IPS DF 6.9 (cell line): ENCODE results near the gene LIPG.

Source experiments
- DNase-seq: peaks from one replicate; pipeline ENCODE4 v3.0.0-alpha.2; 2013; ENCODE audit warnings: low read depth, low spot score
- H3K27ac ChIP-seq: one replicate; pipeline ENCODE4 v1.5.1; 2013; ENCODE audit warnings: low read length, control low read depth
- H3K27me3 ChIP-seq: 2 replicates; pipeline ENCODE4 v1.6.1; 2013; ENCODE audit warnings: mild to moderate bottlenecking, low read length; ENCODE audit not compliant: control insufficient read depth, insufficient read depth
- H3K36me3 ChIP-seq: 2 replicates; pipeline ENCODE4 v1.6.1; 2013; ENCODE audit warnings: low read length; ENCODE audit not compliant: control insufficient read depth, insufficient read depth
- H3K4me1 ChIP-seq: 2 replicates; pipeline ENCODE4 v1.6.1; 2013; ENCODE audit warnings: low read length; ENCODE audit not compliant: control insufficient read depth, insufficient read depth
- H3K4me3 ChIP-seq: 2 replicates; pipeline ENCODE4 v1.5.1; 2013; ENCODE audit warnings: mild to moderate bottlenecking, low read length
- H3K9me3 ChIP-seq: 2 replicates; pipeline ENCODE4 v1.6.1; 2013; ENCODE audit warnings: low read length, inconsistent platforms; ENCODE audit not compliant: control insufficient read depth, insufficient read depth
- WGBS: extraction: QIAGEN DNeasy Blood & Tissue Kit; methylation state at CpG from one replicate; pipeline ENCODE4 v1.1.7; 2013; ENCODE audit warnings: mixed read lengths, missing lambda C conversion rate; ENCODE audit not compliant: insufficient read length, insufficient coverage; 5-methylcytosine and 5-hydroxymethylcytosine counted together

LIPG gene

DNA sequence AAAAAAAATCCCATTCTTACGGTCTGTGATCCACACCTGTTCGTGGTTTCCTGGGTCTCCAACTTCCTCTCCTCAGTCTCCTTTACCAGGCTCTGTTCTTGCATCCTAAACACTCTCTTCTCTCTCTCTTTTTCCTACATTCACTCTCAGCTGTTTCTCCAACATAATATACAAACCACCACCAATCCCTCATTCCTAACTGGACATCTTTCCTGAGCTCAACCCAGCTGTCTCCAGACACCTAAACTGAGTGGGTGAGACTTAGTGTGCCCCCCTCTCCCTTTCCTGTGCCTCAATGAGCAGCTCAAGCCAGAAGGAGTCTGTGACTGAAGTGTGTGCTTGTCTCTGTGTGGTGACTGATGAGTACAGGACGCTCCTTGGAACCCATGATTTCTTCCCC is 59.4 kb downstream of the LIPG start:
- no CpG with 5 or more reads among the region's 3 CpGs for WGBS
- Histone ChIP-seq H3K9me3 (no peaks in the 10 kb centered on the region), H3K27ac (no peak overlapping the region), H3K36me3 (no peaks in the 10 kb centered on the region), H3K4me1 (no peaks in the 10 kb centered on the region), H3K4me3 (no peak overlapping the region), H3K27me3 (no peaks in the 10 kb centered on the region)
- DNase-seq = no peak

- H3K4me1 ChIP-seq = no peaks in the 10 kb centered on the region
- no peaks in the 10 kb centered on the region for H3K27me3 ChIP-seq
- no peak overlapping the region for H3K4me3 ChIP-seq
- H3K36me3 ChIP-seq = no peaks in the 10 kb centered on the region
- DNase-seq = no peak
- no CpG with 5 or more reads among the region's 12 CpGs for WGBS
- no peak overlapping the region for H3K27ac ChIP-seq
- H3K9me3 ChIP-seq = no peaks in the 10 kb centered on the region
These were observed 60.0 kb downstream of the LIPG start for GRCh38 chr18:49621717-49622351.

GRCh38 chr18:49623571-49623970 is 61.7 kb downstream of the LIPG start:
- no peaks in the 10 kb centered on the region for H3K27me3 ChIP-seq
- H3K27ac ChIP-seq = no peak overlapping the region
- WGBS = no CpG with 5 or more reads among the region's 6 CpGs
- no peaks in the 10 kb centered on the region for H3K36me3 ChIP-seq
- no peaks in the 10 kb centered on the region for H3K4me1 ChIP-seq
- H3K9me3 ChIP-seq = no peaks in the 10 kb centered on the region
- H3K4me3 ChIP-seq = no peak overlapping the region
- DNase-seq = no peak

GRCh38 chr18:49625021-49625691 is 63.3 kb downstream of the LIPG start:
- 0 out of 2 replicates have a peak, but pooled peaks cover 1% of the 10 kb centered on the region for H3K4me1 ChIP-seq
- no peaks in the 10 kb centered on the region for H3K36me3 ChIP-seq
- no peaks in the 10 kb centered on the region for H3K27me3 ChIP-seq
- no CpG with 5 or more reads among the region's 9 CpGs for WGBS
- H3K4me3 ChIP-seq = no peak overlapping the region
- DNase-seq = no peak
- H3K27ac ChIP-seq = no peak overlapping the region
- no peaks in the 10 kb centered on the region for H3K9me3 ChIP-seq

- WGBS = no CpG with 5 or more reads among the region's 8 CpGs
- no peak for DNase-seq
- Histone ChIP-seq H3K27me3 (no peaks in the 10 kb centered on the region), H3K4me3 (no peak overlapping the region), H3K9me3 (no peaks in the 10 kb centered on the region), H3K27ac (no peak overlapping the region), H3K36me3 (no peaks in the 10 kb centered on the region), H3K4me1 (0 out of 2 replicates have a peak, but pooled peaks cover 1% of the 10 kb centered on the region)
These were observed 65.1 kb downstream of the LIPG start for GRCh38 chr18:49626842-49627467.

- no peaks in the 10 kb centered on the region for H3K9me3 ChIP-seq
- no peaks in the 10 kb centered on the region for H3K27me3 ChIP-seq
- no peak overlapping the region for H3K4me3 ChIP-seq
- 0 out of 2 replicates have a peak, but pooled peaks cover 1% of the 10 kb centered on the region for H3K4me1 ChIP-seq
- no CpG with 5 or more reads among the region's 3 CpGs for WGBS
- no peaks in the 10 kb centered on the region for H3K36me3 ChIP-seq
- no peak for DNase-seq
- H3K27ac ChIP-seq = no peak overlapping the region
These were observed 66.3 kb downstream of the LIPG start for GRCh38 chr18:49628119-49628518.

GRCh38 chr18:49628881-49629795 is 67.3 kb downstream of the LIPG start:
- DNase-seq = no peak

GRCh38 chr18:49630246-49630699 is 68.4 kb downstream of the LIPG start:
- H3K9me3 ChIP-seq = no peaks in the 10 kb centered on the region
- no peaks in the 10 kb centered on the region for H3K27me3 ChIP-seq
- H3K36me3 ChIP-seq = no peaks in the 10 kb centered on the region
- H3K4me3 ChIP-seq = no peak overlapping the region
- H3K4me1 ChIP-seq = 0 out of 2 replicates have a peak, but pooled peaks cover 1% of the 10 kb centered on the region
- DNase-seq = no peak
- H3K27ac ChIP-seq = no peak overlapping the region

More at GRCh38 chr18:49628881-49629795, 67.3 kb downstream of the LIPG start:
- no CpG with 5 or more reads among the region's 16 CpGs for WGBS
- H3K27ac ChIP-seq = no peak overlapping the region
- H3K27me3 ChIP-seq = no peaks in the 10 kb centered on the region
- no peak overlapping the region for H3K4me3 ChIP-seq
- 0 out of 2 replicates have a peak, but pooled peaks cover 1% of the 10 kb centered on the region for H3K4me1 ChIP-seq
- no peaks in the 10 kb centered on the region for H3K36me3 ChIP-seq
- H3K9me3 ChIP-seq = no peaks in the 10 kb centered on the region

GRCh38 chr18:49631146-49631866 is 69.4 kb downstream of the LIPG start:
- DNase-seq = no peak
- no CpG with 5 or more reads among the region's 12 CpGs for WGBS
- Histone ChIP-seq H3K27me3 (no peaks in the 10 kb centered on the region), H3K27ac (no peak overlapping the region), H3K4me3 (no peak overlapping the region), H3K4me1 (0 out of 2 replicates have a peak, but pooled peaks cover 1% of the 10 kb centered on the region), H3K36me3 (no peaks in the 10 kb centered on the region), H3K9me3 (no peaks in the 10 kb centered on the region)
